Uterus (tissue), 4 donors: ENCODE results near the gene TMEM51. TPM values are rescaled to one million over a fixed set of nuclear protein-coding genes. Genes with fewer than 3 reads are reported as not detected.

Source experiments
- DNase-seq, 2 donors: peaks; one replicate each; pipeline ENCODE4 v3.0.0-alpha.2; 2019 to 2020
- H3K27ac ChIP-seq, 2 donors: fragments of 200-600 bp; sonication (generic); 1 replicate in 1 of 2; 2 replicates in 1 of 2; pipeline ENCODE4 v1.5.1; 2016 to 2018
- H3K27me3 ChIP-seq, 2 donors: fragments of 200-600 bp; sonication (generic); one replicate each; pipeline ENCODE4 v1.5.1; 2018 to 2019; ENCODE audit warnings: control low read depth in 1 of 2
- H3K36me3 ChIP-seq, 2 donors: fragments of 200-600 bp; sonication (generic); one replicate each; pipeline ENCODE4 v1.5.1; 2019; ENCODE audit warnings: control low read depth in 1 of 2
- H3K4me1 ChIP-seq, 2 donors: fragments of 200-600 bp; sonication (generic); one replicate each; pipeline ENCODE4 v1.5.1; 2018 to 2019; ENCODE audit warnings: control low read depth in 1 of 2
- H3K4me3 ChIP-seq, 2 donors: fragments of 200-600 bp; sonication (generic); 1 replicate in 1 of 2; 2 replicates in 1 of 2; pipeline ENCODE4 v1.5.1; 2018 to 2019; ENCODE audit warnings: mild to moderate bottlenecking in 1 of 2
- H3K9me3 ChIP-seq, 2 donors: fragments of 200-600 bp; sonication (generic); one replicate each; pipeline ENCODE4 v1.5.1; 2019; ENCODE audit warnings: control low read depth in 1 of 2
- CTCF ChIP-seq, 4 experiments: fragments of 200-600 bp in 2 of 4; fragments of 450-650 bp in 2 of 4; sonication (generic) in 2 of 4; IDR thresholded peaks; one replicate each; pipeline ENCODE4 v1.5.1; 2016 to 2019; ENCODE audit warnings: antibody characterized with exemption in 4 of 4, mild to moderate bottlenecking in 2 of 4, moderate library complexity in 1 of 4
- POLR2A ChIP-seq, 2 donors: fragments of 450-650 bp; IDR thresholded peaks; one replicate each; pipeline ENCODE4 v1.6.1; 2016; ENCODE audit warnings: antibody characterized with exemption in 2 of 2, mild to moderate bottlenecking in 1 of 2, moderate library complexity in 1 of 2
- intact Hi-C: fragments of 100-400 bp; cut with DNase I; formaldehyde crosslinking; loops from one replicate; pipeline ENCODE4 v1.15.1; 2023; ENCODE audit warnings: low total_unique reads
- total RNA-seq, 4 donors: library from RNA; depleted of rRNA in 3 of 4; stranded (reverse); fragments of >200 nt in 3 of 4; gene quantifications; one replicate each; pipeline versions ENCODE4 v1.1.0 to v1.2.4, GENCODE V29; 2014 to 2023
- donor health status: DM: yes; HTN: yes; CAD: no.

TMEM51 gene
- total RNA-seq, 4 donors from 2014 or later: 1.3 to 45.0 (median 9.9) TPM

DNA sequence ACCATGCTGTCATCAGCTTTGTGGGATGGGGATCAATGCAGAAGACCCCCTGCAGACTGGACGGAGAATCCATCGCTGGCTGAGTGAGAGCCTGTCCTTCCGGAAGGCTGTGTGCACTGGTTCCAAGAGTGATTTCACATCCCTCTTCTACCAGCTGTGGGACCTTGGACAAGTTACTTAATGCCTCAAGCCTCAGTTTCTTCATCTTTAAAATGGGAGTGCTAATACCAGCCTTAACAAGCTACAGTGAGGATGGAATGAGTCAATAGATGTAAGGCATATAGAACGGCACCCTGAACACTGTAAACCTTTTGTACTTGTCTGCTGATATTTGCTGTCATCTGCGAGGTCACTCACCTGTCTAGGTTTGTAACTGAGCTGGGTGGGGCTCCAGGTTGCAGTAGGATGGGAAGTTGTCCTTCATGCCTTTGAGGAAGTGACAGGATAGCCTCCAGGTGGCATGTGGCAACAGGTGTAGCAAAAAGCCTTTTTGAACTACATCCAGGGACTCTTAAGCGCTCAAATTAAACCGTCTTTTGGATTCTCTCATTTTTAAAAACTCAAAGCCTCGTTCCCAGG lies 27.5 kb downstream of the TMEM51 start:
- no peak for DNase-seq
- Histone ChIP-seq H3K4me1 (no peaks in the 10 kb centered on the region), H3K9me3 (no peaks in the 10 kb centered on the region), H3K36me3 (no peaks in the 10 kb centered on the region), H3K27ac (no peak overlapping the region), H3K4me3 (no peak overlapping the region), H3K27me3 (no peaks in the 10 kb centered on the region)
- intact Hi-C loops: no loop called here
- no peak for TF ChIP-seq CTCF (IDR thresholded peaks at IDR 0.05)
- TF ChIP-seq POLR2A (IDR thresholded peaks at IDR 0.05): no peak

DNA sequence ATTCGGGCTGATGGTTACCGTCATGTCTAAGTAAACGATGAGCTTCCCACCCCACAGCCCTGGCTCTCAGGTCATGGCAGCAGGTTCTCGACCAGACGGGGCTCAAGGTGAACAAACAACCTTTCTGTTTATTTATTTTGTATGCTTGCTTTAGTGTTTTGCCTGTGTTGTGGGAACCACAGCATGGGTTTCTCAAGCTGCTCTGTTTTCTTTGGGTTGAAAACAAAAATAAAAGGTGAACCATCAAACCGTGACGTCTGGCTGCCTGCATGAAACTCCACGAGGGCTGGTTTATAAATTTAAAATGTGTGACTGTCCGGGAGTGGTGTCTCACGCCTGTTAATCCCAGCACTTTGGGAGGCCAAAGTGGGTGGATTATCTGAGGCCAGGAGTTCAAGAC lies 28.0 kb downstream of the TMEM51 start:
- Histone ChIP-seq H3K27me3 (no peaks in the 10 kb centered on the region), H3K4me3 (no peak overlapping the region), H3K4me1 (no peaks in the 10 kb centered on the region), H3K36me3 (no peaks in the 10 kb centered on the region), H3K27ac (no peak overlapping the region), H3K9me3 (no peaks in the 10 kb centered on the region)
- DNase-seq: no peak
- intact Hi-C loops: no loop called here
- TF ChIP-seq POLR2A (IDR thresholded peaks at IDR 0.05) (no peak), CTCF (IDR thresholded peaks at IDR 0.05) (no peak)

DNA sequence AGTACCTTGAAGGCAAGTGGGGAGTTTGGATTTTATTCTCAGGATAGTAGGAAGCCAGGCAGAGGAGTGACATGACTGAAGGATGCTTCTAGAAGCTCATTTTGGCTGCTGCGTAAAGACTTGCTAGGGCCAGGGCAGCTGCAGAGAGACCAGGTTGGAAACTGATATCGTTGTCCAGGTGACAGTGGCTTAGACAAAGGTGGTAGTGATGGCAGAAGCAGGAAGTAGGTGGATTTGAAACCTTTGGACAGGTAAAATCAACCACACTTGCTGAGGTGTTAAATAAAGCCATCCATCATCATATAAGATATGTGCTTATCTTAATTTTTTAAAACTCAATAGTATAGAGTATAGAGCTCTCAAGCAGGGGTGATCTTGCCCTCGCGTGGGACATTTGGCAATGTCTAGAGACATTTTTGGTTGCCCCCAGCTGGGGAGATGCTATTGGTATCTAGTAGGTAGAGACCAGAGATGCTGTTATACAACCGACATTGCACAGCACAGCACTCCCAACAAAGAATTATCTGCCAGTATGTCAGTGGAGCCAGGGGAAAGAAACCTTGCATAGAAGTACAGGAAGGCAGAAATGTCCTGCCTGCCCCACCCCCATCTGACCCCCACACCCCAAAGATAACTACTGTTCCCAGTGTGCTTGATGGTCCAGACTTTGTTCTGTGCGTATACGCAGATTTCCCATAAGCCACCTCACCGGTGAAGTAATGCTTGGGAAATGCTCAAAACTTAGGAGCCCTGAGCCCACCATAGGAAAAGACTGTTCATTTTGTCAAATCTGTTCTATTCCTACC lies 31.1 kb downstream of the TMEM51 start:
- H3K27me3 ChIP-seq: no peaks in the 10 kb centered on the region
- H3K4me3 ChIP-seq: no peak overlapping the region
- DNase-seq: no peak
- H3K4me1 ChIP-seq: peaks cover 0 to 4% of the 10 kb centered on the region in 2 donors
- H3K9me3 ChIP-seq: no peaks in the 10 kb centered on the region
- no peak for TF ChIP-seq CTCF (IDR thresholded peaks at IDR 0.05)
- no peak for TF ChIP-seq POLR2A (IDR thresholded peaks at IDR 0.05)
- H3K27ac ChIP-seq: no peak overlapping the region
- no peaks in the 10 kb centered on the region for H3K36me3 ChIP-seq
- intact Hi-C loops: no loop called here

GRCh38 chr1:15185617-15186016 lies 32.1 kb downstream of the TMEM51 start:
- intact Hi-C loops: no loop called here
- no peak for DNase-seq
- H3K4me3 ChIP-seq: no peak overlapping the region
- no peak overlapping the region for H3K27ac ChIP-seq
- no peaks in the 10 kb centered on the region for H3K36me3 ChIP-seq
- no peaks in the 10 kb centered on the region for H3K9me3 ChIP-seq
- no peak for TF ChIP-seq POLR2A (IDR thresholded peaks at IDR 0.05)
- TF ChIP-seq CTCF (IDR thresholded peaks at IDR 0.05): no peak
- H3K27me3 ChIP-seq: no peaks in the 10 kb centered on the region
- peaks cover 0 to 4% of the 10 kb centered on the region in 2 donors for H3K4me1 ChIP-seq

GRCh38 chr1:15186073-15186845 lies 32.7 kb downstream of the TMEM51 start:
- H3K27me3 ChIP-seq: no peaks in the 10 kb centered on the region
- TF ChIP-seq POLR2A (IDR thresholded peaks at IDR 0.05) (no peak), CTCF (IDR thresholded peaks at IDR 0.05) (no peak)
- H3K27ac ChIP-seq: no peak overlapping the region
- peaks cover 0 to 4% of the 10 kb centered on the region in 2 donors for H3K4me1 ChIP-seq
- no peaks in the 10 kb centered on the region for H3K36me3 ChIP-seq
- DNase-seq: no peak
- no peaks in the 10 kb centered on the region for H3K9me3 ChIP-seq
- H3K4me3 ChIP-seq: no peak overlapping the region
- intact Hi-C loops: no loop called here
